Loucy (cell line): ENCODE data around the gene SDCCAG8.

Source experiments
- CTCF ChIP-seq: fragments of 200-600 bp; sonication (generic); conservative IDR thresholded peaks from 2 replicates; pipeline ENCODE4 v1.5.1; 2014; ENCODE audit warnings: mild to moderate bottlenecking, antibody characterized with exemption, low read length
- EZH2phosphoT487 ChIP-seq: fragments of 200-600 bp; IDR thresholded peaks from 2 replicates; pipeline ENCODE4 v1.6.1; 2018; ENCODE audit warnings: antibody characterized with exemption, mild to moderate bottlenecking, moderate library complexity, borderline replicate concordance

GRCh38 chr1:243341074-243341473, 85.2 kb downstream of the SDCCAG8 start:
- TF ChIP-seq CTCF: no peak
- TF ChIP-seq EZH2phosphoT487: no peak
